Gastrocnemius medialis (tissue), 4 donors: ENCODE results near the gene POC1A. TPM values are rescaled to one million over a fixed set of nuclear protein-coding genes. Genes with fewer than 3 reads are reported as not detected.

Experiments used
- ATAC-seq, 2 donors: fragments of 150-250 bp; one replicate each; pipeline ENCODE4 v1.9.1; 2016
- DNase-seq, 2 donors: peaks; one replicate each; pipeline ENCODE4 v3.0.0-alpha.2; 2019
- H3K27ac ChIP-seq, 4 donors: fragments of 200-600 bp; sonication (generic); 1 replicate in 1 of 4; 2 replicates in 3 of 4; pipeline ENCODE4 v1.5.1; 2016 to 2018; ENCODE audit warnings: mild to moderate bottlenecking in 2 of 4, moderate library complexity in 1 of 4
- H3K27me3 ChIP-seq, 3 donors: fragments of 200-600 bp; sonication (generic) in 2 of 3; 1 replicate in 1 of 3; 2 replicates in 2 of 3; pipeline versions ENCODE4 v1.5.1 to v1.6.0; 2016 to 2019; ENCODE audit warnings: mild to moderate bottlenecking in 1 of 3, moderate library complexity in 1 of 3
- H3K36me3 ChIP-seq, 2 donors: fragments of 200-600 bp; sonication (generic) in 1 of 2; one replicate each; pipeline ENCODE4 v1.5.1; 2017 to 2018
- H3K4me1 ChIP-seq, 2 donors: fragments of 200-600 bp; sonication (generic) in 1 of 2; one replicate each; pipeline ENCODE4 v1.5.1; 2016 to 2017; ENCODE audit warnings: mild to moderate bottlenecking in 2 of 2
- H3K4me3 ChIP-seq, 4 donors: fragments of 200-600 bp; sonication (generic) in 3 of 4; 1 replicate in 1 of 4; 2 replicates in 3 of 4; pipeline ENCODE4 v1.5.1; 2016 to 2019; ENCODE audit warnings: mild to moderate bottlenecking in 2 of 4
- H3K9me3 ChIP-seq, 3 donors: fragments of 200-600 bp; sonication (generic) in 2 of 3; 1 replicate in 1 of 3; 2 replicates in 2 of 3; pipeline ENCODE4 v1.5.1; 2016 to 2019
- POLR2A ChIP-seq, 2 donors: fragments of 450-650 bp; IDR thresholded peaks; one replicate each; pipeline ENCODE4 v1.6.1; 2017; ENCODE audit warnings: antibody characterized with exemption in 2 of 2, mild to moderate bottlenecking in 2 of 2, moderate library complexity in 2 of 2
- in situ Hi-C, 4 donors: fragments of 200-750 bp; cut with MboI; loops; one replicate each; pipeline versions ENCODE4 v1.15.0 to v1.8.0; 2017; ENCODE audit warnings: low sequenced_read_pairs in 4 of 4
- intact Hi-C: fragments of 100-400 bp; cut with DNase I; formaldehyde crosslinking; loops from one replicate; pipeline ENCODE4 v1.15.1; 2023; ENCODE audit warnings: low total_unique reads
- total RNA-seq, 4 donors: library from RNA; depleted of rRNA; stranded (reverse); fragments of >200 nt; gene quantifications; one replicate each; pipeline versions ENCODE4 v1.1.0 to v1.2.3, GENCODE V29; 2016
- TF ChIP-seq, protein P1 (sequence below), 5 experiments: fragments of 450-650 bp in 3 of 5; fragments of 200-600 bp in 2 of 5; sonication (generic) in 2 of 5; IDR thresholded peaks in 4 of 5; conservative IDR thresholded peaks in 1 of 5; 1 replicate in 4 of 5; 2 replicates in 1 of 5; pipeline ENCODE4 v1.5.1; 2016 to 2019; ENCODE audit warnings: antibody characterized with exemption in 5 of 5, mild to moderate bottlenecking in 3 of 5, moderate library complexity in 3 of 5

The POC1A gene
- total RNA-seq, 4 donors from 2014 or later, result 0.51 to 3.2 (median 0.81) TPM

DNA sequence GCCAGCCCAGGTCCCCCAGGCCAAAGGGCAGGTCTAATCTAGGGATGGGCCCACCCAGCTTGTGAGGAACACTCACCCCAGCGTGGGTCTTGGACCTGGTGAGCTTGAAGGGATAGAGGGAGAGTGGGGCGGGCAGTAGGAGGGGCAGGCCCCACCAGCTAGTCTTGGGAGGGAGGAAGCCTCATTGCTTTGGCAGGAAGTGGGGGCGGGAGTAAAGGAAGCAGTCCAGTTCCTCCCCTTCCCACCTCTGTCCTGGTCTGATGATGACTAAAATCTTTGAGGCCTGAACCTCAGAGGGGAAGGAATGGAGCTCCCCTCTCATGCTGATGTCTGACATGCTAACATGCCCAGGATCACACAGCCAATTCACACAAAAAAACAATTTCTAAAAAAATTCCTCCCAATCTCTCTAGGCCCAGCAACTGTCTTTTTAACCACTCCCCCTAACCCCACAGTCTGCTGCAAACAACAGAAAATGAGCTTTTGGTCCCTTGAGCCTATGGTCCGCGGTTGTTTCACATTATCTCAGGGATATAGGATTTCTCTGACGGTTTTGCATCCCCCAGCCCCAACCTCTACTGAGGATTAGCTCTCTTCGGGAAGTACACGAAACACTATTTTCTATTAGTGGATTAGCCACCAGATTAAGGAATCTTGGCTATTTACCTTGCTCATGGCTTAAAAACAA, 67.1 kb downstream of the POC1A start:
- TF ChIP-seq POLR2A (IDR thresholded peaks at IDR 0.05), result no peak
- TF ChIP-seq, protein P1, sequence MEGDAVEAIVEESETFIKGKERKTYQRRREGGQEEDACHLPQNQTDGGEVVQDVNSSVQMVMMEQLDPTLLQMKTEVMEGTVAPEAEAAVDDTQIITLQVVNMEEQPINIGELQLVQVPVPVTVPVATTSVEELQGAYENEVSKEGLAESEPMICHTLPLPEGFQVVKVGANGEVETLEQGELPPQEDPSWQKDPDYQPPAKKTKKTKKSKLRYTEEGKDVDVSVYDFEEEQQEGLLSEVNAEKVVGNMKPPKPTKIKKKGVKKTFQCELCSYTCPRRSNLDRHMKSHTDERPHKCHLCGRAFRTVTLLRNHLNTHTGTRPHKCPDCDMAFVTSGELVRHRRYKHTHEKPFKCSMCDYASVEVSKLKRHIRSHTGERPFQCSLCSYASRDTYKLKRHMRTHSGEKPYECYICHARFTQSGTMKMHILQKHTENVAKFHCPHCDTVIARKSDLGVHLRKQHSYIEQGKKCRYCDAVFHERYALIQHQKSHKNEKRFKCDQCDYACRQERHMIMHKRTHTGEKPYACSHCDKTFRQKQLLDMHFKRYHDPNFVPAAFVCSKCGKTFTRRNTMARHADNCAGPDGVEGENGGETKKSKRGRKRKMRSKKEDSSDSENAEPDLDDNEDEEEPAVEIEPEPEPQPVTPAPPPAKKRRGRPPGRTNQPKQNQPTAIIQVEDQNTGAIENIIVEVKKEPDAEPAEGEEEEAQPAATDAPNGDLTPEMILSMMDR (IDR thresholded peaks at IDR 0.05 in 4 of 5, conservative IDR thresholded peaks at IDR 0.05 in 1 of 5), result no peak
- in situ Hi-C loops, result no loop called here
- intact Hi-C loops, result no loop called here
- Histone ChIP-seq H3K4me1 (peaks cover 9 to 15% of the 10 kb centered on the region in 2 donors), H3K27me3 (no peaks in the 10 kb centered on the region), H3K4me3 (no peak overlapping the region), H3K9me3 (no peaks in the 10 kb centered on the region), H3K27ac (no peak overlapping the region), H3K36me3 (no peaks in the 10 kb centered on the region)
- DNase-seq (no peak), ATAC-seq (no peak)

GRCh38 chr3:52086461-52086860, 67.8 kb downstream of the POC1A start:
- intact Hi-C loops (no loop called here), in situ Hi-C loops (no loop called here)
- no peaks in the 10 kb centered on the region for H3K27me3 ChIP-seq
- peaks cover 9 to 15% of the 10 kb centered on the region in 2 donors for H3K4me1 ChIP-seq
- ATAC-seq (no peak), DNase-seq (no peak)
- no peak for TF ChIP-seq POLR2A (IDR thresholded peaks at IDR 0.05)
- TF ChIP-seq, protein P1 (IDR thresholded peaks at IDR 0.05 in 4 of 5, conservative IDR thresholded peaks at IDR 0.05 in 1 of 5), result no peak
- no peaks in the 10 kb centered on the region for H3K9me3 ChIP-seq
- no peak overlapping the region for H3K27ac ChIP-seq
- no peaks in the 10 kb centered on the region for H3K36me3 ChIP-seq
- H3K4me3 ChIP-seq, result no peak overlapping the region

DNA sequence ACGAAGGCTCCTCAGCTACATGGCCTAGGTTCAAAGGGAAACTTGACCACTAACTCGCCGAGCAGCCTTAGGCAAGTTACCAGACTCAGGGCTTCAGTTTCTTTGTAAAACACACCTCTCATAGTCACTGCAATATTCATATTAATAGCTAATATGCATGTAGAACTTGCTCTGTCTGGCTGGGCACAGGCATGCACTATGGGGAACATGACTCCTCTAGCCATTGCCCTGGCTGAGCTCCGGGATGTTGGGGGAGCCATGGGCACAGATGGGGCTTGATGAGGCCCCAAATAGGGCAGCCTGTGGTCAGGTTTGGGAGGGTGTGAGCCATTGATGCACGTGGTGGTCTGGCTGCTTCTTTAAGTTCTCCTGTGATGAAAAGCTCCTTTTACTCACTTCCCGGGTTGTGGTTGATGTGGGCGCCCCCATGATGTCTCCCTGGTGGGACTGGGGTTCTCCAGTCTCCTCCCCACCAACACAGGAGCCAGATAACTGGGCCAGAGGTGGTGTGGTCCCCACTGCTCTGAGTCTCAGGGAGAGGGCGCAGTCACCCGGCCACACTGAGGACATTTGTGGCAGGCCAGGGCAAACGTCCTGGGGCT, 68.4 kb downstream of the POC1A start:
- TF ChIP-seq, protein P1 (IDR thresholded peaks at IDR 0.05 in 4 of 5, conservative IDR thresholded peaks at IDR 0.05 in 1 of 5), result no peak
- TF ChIP-seq POLR2A (IDR thresholded peaks at IDR 0.05), result no peak
- intact Hi-C loops (no loop called here), in situ Hi-C loops (no loop called here)
- ATAC-seq (no peak), DNase-seq (no peak)
- Histone ChIP-seq H3K27me3 (no peaks in the 10 kb centered on the region), H3K4me1 (peaks cover 9 to 15% of the 10 kb centered on the region in 2 donors), H3K9me3 (no peaks in the 10 kb centered on the region), H3K36me3 (no peaks in the 10 kb centered on the region), H3K27ac (no peak overlapping the region), H3K4me3 (no peak overlapping the region)

GRCh38 chr3:52084954-52085680, 69.1 kb downstream of the POC1A start:
- Histone ChIP-seq H3K36me3 (no peaks in the 10 kb centered on the region), H3K4me1 (peaks cover 5 to 9% of the 10 kb centered on the region in 2 donors), H3K4me3 (no peak overlapping the region), H3K9me3 (no peaks in the 10 kb centered on the region), H3K27ac (no peak overlapping the region), H3K27me3 (no peaks in the 10 kb centered on the region)
- in situ Hi-C loops (no loop called here), intact Hi-C loops (no loop called here)
- ATAC-seq (no peak), DNase-seq (no peak)
- TF ChIP-seq, protein P1 (IDR thresholded peaks at IDR 0.05 in 4 of 5, conservative IDR thresholded peaks at IDR 0.05 in 1 of 5), result no peak
- no peak for TF ChIP-seq POLR2A (IDR thresholded peaks at IDR 0.05)
